Neural progenitor cell (in vitro differentiated cells): ENCODE data around the gene CFAP299. TPM values are rescaled to one million over a fixed set of nuclear protein-coding genes. Genes with fewer than 3 reads are reported as not detected.

ENCODE experiments used
- DNase-seq: peaks from one replicate; pipeline ENCODE4 v3.0.0-alpha.2; 2016; ENCODE audit warnings: low spot score
- H2AFZ ChIP-seq: fragments of 200-600 bp; sonication (generic); replicated peaks from 2 replicates; pipeline ENCODE4 v1.6.1; 2016; ENCODE audit warnings: antibody characterized with exemption
- H3F3A ChIP-seq: fragments of 200-600 bp; sonication (generic); 2 replicates; pipeline ENCODE4 v1.6.1; 2016; ENCODE audit warnings: antibody characterized with exemption, low read depth
- H3K27ac ChIP-seq: fragments of 200-600 bp; sonication (generic); 2 replicates; pipeline ENCODE4 v1.5.1; 2016; ENCODE audit warnings: mild to moderate bottlenecking
- H3K27me3 ChIP-seq: fragments of 200-600 bp; sonication (generic); 2 replicates; pipeline ENCODE4 v1.6.1; 2016; ENCODE audit warnings: mild to moderate bottlenecking, moderate library complexity
- H3K36me3 ChIP-seq: fragments of 200-600 bp; sonication (generic); 2 replicates; pipeline ENCODE4 v1.5.1; 2016
- H3K4me1 ChIP-seq: fragments of 200-600 bp; sonication (generic); 2 replicates; pipeline ENCODE4 v1.6.1; 2016; ENCODE audit warnings: mixed run types
- H3K4me2 ChIP-seq: fragments of 200-600 bp; sonication (generic); 2 replicates; pipeline ENCODE4 v1.6.1; 2016
- H3K4me3 ChIP-seq: fragments of 200-600 bp; sonication (generic); 2 replicates; pipeline ENCODE4 v1.5.1; 2016
- H3K79me2 ChIP-seq: fragments of 200-600 bp; sonication (generic); 2 replicates; pipeline ENCODE4 v1.6.1; 2016; ENCODE audit warnings: low read depth
- H3K9ac ChIP-seq: fragments of 200-600 bp; sonication (generic); 2 replicates; pipeline ENCODE4 v1.6.1; 2016
- H3K9me3 ChIP-seq: fragments of 200-600 bp; sonication (generic); 2 replicates; pipeline ENCODE4 v1.5.1; 2016; ENCODE audit warnings: low read depth
- H4K20me1 ChIP-seq: fragments of 200-600 bp; sonication (generic); 2 replicates; pipeline ENCODE4 v1.6.1; 2016; ENCODE audit warnings: low read depth
- H3K27ac Mint-ChIP-seq: 3 replicates; pipeline ENCODE4 v1.8.0; 2021; ENCODE audit warnings: mixed read lengths
- H3K27me3 Mint-ChIP-seq: 2 replicates; pipeline ENCODE4 v1.8.0; 2022; ENCODE audit warnings: low read depth, mild to moderate bottlenecking, inconsistent platforms, moderate library complexity, mixed read lengths; ENCODE audit not compliant: insufficient read depth
- H3K36me3 Mint-ChIP-seq: 3 replicates; pipeline ENCODE4 v1.8.0; 2021; ENCODE audit warnings: mixed read lengths
- H3K4me1 Mint-ChIP-seq: 3 replicates; pipeline ENCODE4 v1.8.0; 2021; ENCODE audit warnings: mixed read lengths
- H3K4me3 Mint-ChIP-seq: 3 replicates; pipeline ENCODE4 v1.8.0; 2021; ENCODE audit warnings: mild to moderate bottlenecking, moderate library complexity, mixed read lengths
- H3K9me3 Mint-ChIP-seq: 3 replicates; pipeline ENCODE4 v1.8.0; 2020; ENCODE audit warnings: mixed read lengths
- CTCF ChIP-seq: fragments of 200-600 bp; sonication (generic); IDR thresholded peaks from 2 replicates; pipeline ENCODE4 v1.5.1; 2017; ENCODE audit warnings: antibody characterized with exemption, mild to moderate bottlenecking
- EZH2 ChIP-seq: fragments of 200-600 bp; sonication (generic); IDR thresholded peaks from 2 replicates; pipeline ENCODE4 v1.6.1; 2017; ENCODE audit warnings: antibody characterized with exemption, mild to moderate bottlenecking, moderate library complexity
- EZH2phosphoT487 ChIP-seq: fragments of 200-600 bp; sonication (generic); IDR thresholded peaks from 2 replicates; pipeline ENCODE4 v1.6.1; 2017; ENCODE audit warnings: antibody characterized with exemption
- total RNA-seq: library from RNA; depleted of rRNA; stranded (reverse); fragments of >200 nt; gene quantifications from 2 replicates; pipeline ENCODE4 v1.2.3, GENCODE V29; 2015; ENCODE audit warnings: low replicate concordance

CFAP299 gene
- total RNA-seq, 1 donor from 2014 or later, result not detected

- Histone ChIP-seq H3K4me2 (no peak overlapping the region), H3F3A (peaks cover 5% of the 10 kb centered on the region), H3K4me3 (no peak overlapping the region), H3K4me1 (peaks cover 19% of the 10 kb centered on the region), H3K27me3 (no peaks in the 10 kb centered on the region), H3K9ac (no peak overlapping the region), H2AFZ (no peak overlapping the region), H3K27ac (no peak overlapping the region), H3K36me3 (no peaks in the 10 kb centered on the region), H4K20me1 (no peaks in the 10 kb centered on the region), H3K9me3 (no peaks in the 10 kb centered on the region), H3K79me2 (no peaks in the 10 kb centered on the region)
- H3K36me3 Mint-ChIP-seq, result no peaks in the 10 kb centered on the region
- H3K27ac Mint-ChIP-seq, result no peak overlapping the region
- peaks cover 3% of the 10 kb centered on the region for H3K27me3 Mint-ChIP-seq
- no peak for DNase-seq
- no peak overlapping the region for H3K4me3 Mint-ChIP-seq
- H3K4me1 Mint-ChIP-seq, result peaks cover 3% of the 10 kb centered on the region
- no peaks in the 10 kb centered on the region for H3K9me3 Mint-ChIP-seq
- TF ChIP-seq EZH2, result no peak
- TF ChIP-seq EZH2phosphoT487, result no peak
- TF ChIP-seq CTCF, result no peak
These were observed 154.3 kb downstream of the CFAP299 start for GRCh38 chr4:80489798-80490197.

GRCh38 chr4:80492761-80493160, 157.2 kb downstream of the CFAP299 start:
- no peak for TF ChIP-seq EZH2phosphoT487
- no peak for TF ChIP-seq CTCF
- no peak for TF ChIP-seq EZH2
- no peak overlapping the region for H2AFZ ChIP-seq
- H3K4me3 ChIP-seq, result no peak overlapping the region
- Mint-ChIP-seq H3K4me1 (peaks cover 3% of the 10 kb centered on the region), H3K36me3 (no peaks in the 10 kb centered on the region), H3K9me3 (no peaks in the 10 kb centered on the region), H3K27ac (no peak overlapping the region), H3K27me3 (peaks cover 3% of the 10 kb centered on the region), H3K4me3 (no peak overlapping the region)
- H3F3A ChIP-seq, result no peaks in the 10 kb centered on the region
- no peaks in the 10 kb centered on the region for H3K27me3 ChIP-seq
- H3K4me2 ChIP-seq, result no peak overlapping the region
- no peak overlapping the region for H3K27ac ChIP-seq
- no peaks in the 10 kb centered on the region for H3K9me3 ChIP-seq
- H3K79me2 ChIP-seq, result no peaks in the 10 kb centered on the region
- no peak for DNase-seq
- peaks cover 13% of the 10 kb centered on the region for H3K4me1 ChIP-seq
- H3K36me3 ChIP-seq, result no peaks in the 10 kb centered on the region
- H3K9ac ChIP-seq, result no peak overlapping the region
- no peaks in the 10 kb centered on the region for H4K20me1 ChIP-seq

GRCh38 chr4:80495865-80496264, 160.3 kb downstream of the CFAP299 start:
- no peak overlapping the region for H2AFZ ChIP-seq
- H3K36me3 ChIP-seq, result no peaks in the 10 kb centered on the region
- H3K4me3 ChIP-seq, result no peak overlapping the region
- Mint-ChIP-seq H3K36me3 (no peaks in the 10 kb centered on the region), H3K9me3 (no peaks in the 10 kb centered on the region), H3K27ac (no peak overlapping the region), H3K27me3 (peaks cover 3% of the 10 kb centered on the region), H3K4me1 (peaks cover 3% of the 10 kb centered on the region), H3K4me3 (no peak overlapping the region)
- H3F3A ChIP-seq, result no peaks in the 10 kb centered on the region
- no peak overlapping the region for H3K4me2 ChIP-seq
- H3K27me3 ChIP-seq, result no peaks in the 10 kb centered on the region
- H3K79me2 ChIP-seq, result no peaks in the 10 kb centered on the region
- H3K27ac ChIP-seq, result no peak overlapping the region
- H3K4me1 ChIP-seq, result peaks cover 13% of the 10 kb centered on the region
- H3K9ac ChIP-seq, result no peak overlapping the region
- DNase-seq, result no peak
- H3K9me3 ChIP-seq, result no peaks in the 10 kb centered on the region
- TF ChIP-seq EZH2phosphoT487 (no peak), EZH2 (no peak), CTCF (no peak)
- no peaks in the 10 kb centered on the region for H4K20me1 ChIP-seq

GRCh38 chr4:80498725-80499124, 163.2 kb downstream of the CFAP299 start:
- Mint-ChIP-seq H3K27me3 (peaks cover 3% of the 10 kb centered on the region), H3K27ac (no peak overlapping the region), H3K4me1 (no peaks in the 10 kb centered on the region), H3K9me3 (no peaks in the 10 kb centered on the region), H3K36me3 (no peaks in the 10 kb centered on the region), H3K4me3 (no peak overlapping the region)
- DNase-seq, result no peak
- no peaks in the 10 kb centered on the region for H3K79me2 ChIP-seq
- no peak overlapping the region for H3K27ac ChIP-seq
- no peak for TF ChIP-seq EZH2
- no peak for TF ChIP-seq CTCF
- TF ChIP-seq EZH2phosphoT487, result no peak
- H3K4me3 ChIP-seq, result no peak overlapping the region
- H4K20me1 ChIP-seq, result no peaks in the 10 kb centered on the region
- H3K36me3 ChIP-seq, result no peaks in the 10 kb centered on the region
- no peak overlapping the region for H2AFZ ChIP-seq
- H3F3A ChIP-seq, result no peaks in the 10 kb centered on the region
- H3K4me2 ChIP-seq, result no peak overlapping the region
- H3K27me3 ChIP-seq, result no peaks in the 10 kb centered on the region
- no peaks in the 10 kb centered on the region for H3K9me3 ChIP-seq
- no peaks in the 10 kb centered on the region for H3K4me1 ChIP-seq
- no peak overlapping the region for H3K9ac ChIP-seq
